ENCODE data around the gene TRPV2.

DNA sequence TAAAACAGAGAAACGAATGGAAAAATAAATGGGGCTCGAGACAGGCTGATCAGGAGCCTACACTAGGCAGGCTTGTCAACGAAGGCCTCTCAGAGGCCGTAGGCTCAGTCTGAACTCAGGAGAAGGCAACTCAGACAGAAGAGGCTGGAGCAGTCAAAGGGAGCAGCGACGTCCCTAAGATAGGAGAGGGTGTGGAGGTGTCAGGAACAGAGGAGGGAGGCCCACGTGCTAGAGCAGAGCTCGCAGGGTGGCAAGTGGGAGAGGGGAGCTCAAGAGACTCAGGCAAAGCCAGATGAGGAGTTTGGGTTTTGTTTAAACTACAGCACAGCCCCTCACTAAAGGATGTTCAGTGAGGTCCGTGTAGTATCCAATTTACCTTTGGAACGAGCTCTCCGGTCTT is 43.9 kb downstream of the TRPV2 start:
- TF ChIP-seq, protein P1, sequence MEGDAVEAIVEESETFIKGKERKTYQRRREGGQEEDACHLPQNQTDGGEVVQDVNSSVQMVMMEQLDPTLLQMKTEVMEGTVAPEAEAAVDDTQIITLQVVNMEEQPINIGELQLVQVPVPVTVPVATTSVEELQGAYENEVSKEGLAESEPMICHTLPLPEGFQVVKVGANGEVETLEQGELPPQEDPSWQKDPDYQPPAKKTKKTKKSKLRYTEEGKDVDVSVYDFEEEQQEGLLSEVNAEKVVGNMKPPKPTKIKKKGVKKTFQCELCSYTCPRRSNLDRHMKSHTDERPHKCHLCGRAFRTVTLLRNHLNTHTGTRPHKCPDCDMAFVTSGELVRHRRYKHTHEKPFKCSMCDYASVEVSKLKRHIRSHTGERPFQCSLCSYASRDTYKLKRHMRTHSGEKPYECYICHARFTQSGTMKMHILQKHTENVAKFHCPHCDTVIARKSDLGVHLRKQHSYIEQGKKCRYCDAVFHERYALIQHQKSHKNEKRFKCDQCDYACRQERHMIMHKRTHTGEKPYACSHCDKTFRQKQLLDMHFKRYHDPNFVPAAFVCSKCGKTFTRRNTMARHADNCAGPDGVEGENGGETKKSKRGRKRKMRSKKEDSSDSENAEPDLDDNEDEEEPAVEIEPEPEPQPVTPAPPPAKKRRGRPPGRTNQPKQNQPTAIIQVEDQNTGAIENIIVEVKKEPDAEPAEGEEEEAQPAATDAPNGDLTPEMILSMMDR (IDR thresholded peaks at IDR 0.05) = no peak
- no peak for TF ChIP-seq POLR2A (IDR thresholded peaks at IDR 0.05)
